Loucy (cell line): ENCODE measurements around the gene SAA1.

ENCODE experiments used
- EZH2phosphoT487 ChIP-seq: fragments of 200-600 bp; IDR thresholded peaks from 2 replicates; pipeline ENCODE4 v1.6.1; 2018; ENCODE audit warnings: antibody characterized with exemption, mild to moderate bottlenecking, moderate library complexity, borderline replicate concordance
- TF ChIP-seq, protein P1 (sequence below): fragments of 200-600 bp; sonication (generic); conservative IDR thresholded peaks from 2 replicates; pipeline ENCODE4 v1.5.1; 2014; ENCODE audit warnings: mild to moderate bottlenecking, antibody characterized with exemption, low read length

DNA sequence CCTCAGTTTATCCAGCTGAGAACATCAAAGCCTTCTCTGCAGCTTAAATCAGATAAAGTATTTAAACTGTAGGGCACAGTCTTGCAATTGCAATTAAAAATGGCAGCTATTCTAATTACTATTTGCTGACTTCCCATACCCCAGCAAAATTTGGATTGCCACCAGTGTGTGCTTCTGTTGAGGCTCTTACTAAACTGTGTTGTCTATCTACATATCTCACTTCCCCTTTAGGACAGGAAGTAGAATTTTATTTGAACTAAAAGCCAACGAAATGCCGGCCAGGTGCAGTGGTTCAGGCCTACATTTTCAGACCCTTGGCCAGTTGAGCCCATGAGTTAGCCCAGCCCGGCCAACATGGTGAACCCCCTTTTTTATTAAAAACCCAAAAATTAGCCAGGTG lies 36.6 kb upstream of the SAA1 start:
- TF ChIP-seq, protein P1, sequence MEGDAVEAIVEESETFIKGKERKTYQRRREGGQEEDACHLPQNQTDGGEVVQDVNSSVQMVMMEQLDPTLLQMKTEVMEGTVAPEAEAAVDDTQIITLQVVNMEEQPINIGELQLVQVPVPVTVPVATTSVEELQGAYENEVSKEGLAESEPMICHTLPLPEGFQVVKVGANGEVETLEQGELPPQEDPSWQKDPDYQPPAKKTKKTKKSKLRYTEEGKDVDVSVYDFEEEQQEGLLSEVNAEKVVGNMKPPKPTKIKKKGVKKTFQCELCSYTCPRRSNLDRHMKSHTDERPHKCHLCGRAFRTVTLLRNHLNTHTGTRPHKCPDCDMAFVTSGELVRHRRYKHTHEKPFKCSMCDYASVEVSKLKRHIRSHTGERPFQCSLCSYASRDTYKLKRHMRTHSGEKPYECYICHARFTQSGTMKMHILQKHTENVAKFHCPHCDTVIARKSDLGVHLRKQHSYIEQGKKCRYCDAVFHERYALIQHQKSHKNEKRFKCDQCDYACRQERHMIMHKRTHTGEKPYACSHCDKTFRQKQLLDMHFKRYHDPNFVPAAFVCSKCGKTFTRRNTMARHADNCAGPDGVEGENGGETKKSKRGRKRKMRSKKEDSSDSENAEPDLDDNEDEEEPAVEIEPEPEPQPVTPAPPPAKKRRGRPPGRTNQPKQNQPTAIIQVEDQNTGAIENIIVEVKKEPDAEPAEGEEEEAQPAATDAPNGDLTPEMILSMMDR, result no peak
- no peak for TF ChIP-seq EZH2phosphoT487
